ENCODE data around the gene CDCA7. TPM values are rescaled to one million over a fixed set of nuclear protein-coding genes. Genes with fewer than 3 reads are reported as not detected.

The CDCA7 gene
- total RNA-seq, 1 experiment from 2014 or later: 50.3 TPM

- peaks cover 30 to 40% of the 10 kb centered on the region in 2 experiments for H3K4me1 Mint-ChIP-seq
- no peak overlapping the region for H4K5ac ChIP-seq (ENCODE audit: insufficient read length, low read depth, low read length)
- peaks cover 4% of the 10 kb centered on the region; the same call in 1 of the 2 replicates for H3K4me1 ChIP-seq (ENCODE audit: insufficient read depth, low read length)
- no peaks in the 10 kb centered on the region for H3K9me3 ChIP-seq (ENCODE audit: control insufficient read depth, low read depth, low read length)
- H3K23ac ChIP-seq (ENCODE audit: insufficient read length, low read depth, low read length): no peak overlapping the region
- H3K18ac ChIP-seq (ENCODE audit: insufficient read length, low read depth, low read length): no peak overlapping the region
- no peak overlapping the region for H3K56ac ChIP-seq (ENCODE audit: insufficient read length, low read depth, low read length)
- no peak overlapping the region for H3K4ac ChIP-seq (ENCODE audit: low read depth, low read length)
- no peaks in the 10 kb centered on the region for H3K79me2 ChIP-seq (ENCODE audit: insufficient read depth, low read length)
- no peak overlapping the region for H2AK5ac ChIP-seq (ENCODE audit: insufficient read length, low read length)
- no peak overlapping the region for H2BK15ac ChIP-seq (ENCODE audit: low read depth, low read length)
- no peak overlapping the region for H3K4me2 ChIP-seq (ENCODE audit: insufficient read depth, insufficient read length, low read length)
- H3K4me3 Mint-ChIP-seq: no peak overlapping the region
- no peak for DNase-seq
- H3K36me3 Mint-ChIP-seq (ENCODE audit: insufficient read depth in 1 of 3, low read depth in 3 of 3): no peaks in the 10 kb centered on the region
- H3K27ac ChIP-seq (ENCODE audit: insufficient read length, low read depth, low read length): no peak overlapping the region
- no peaks in the 10 kb centered on the region for H3K9me3 Mint-ChIP-seq
- WGBS (ENCODE audit: extremely low coverage, insufficient read length, low lambda C conversion rate): no CpG with 5 or more reads among the region's 5 CpGs
- no peak overlapping the region for H2BK5ac ChIP-seq (ENCODE audit: insufficient read length, low read length)
- H3K27me3 ChIP-seq (ENCODE audit: insufficient read depth, low read length): no peaks in the 10 kb centered on the region
- H3K27ac Mint-ChIP-seq: no peak overlapping the region
- H4K91ac ChIP-seq (ENCODE audit: insufficient read length, low read depth, low read length): no peak overlapping the region
- no peak overlapping the region for H4K8ac ChIP-seq (replicated peaks; ENCODE audit: insufficient read length, low read depth, low read length)
- H2BK12ac ChIP-seq (ENCODE audit: insufficient read length, low read depth, low read length): no peak overlapping the region
- no peak overlapping the region for H3T11ph ChIP-seq (ENCODE audit: low read length)
- TF ChIP-seq CTCF (conservative IDR thresholded peaks at IDR 0.05): no peak
- no peaks in the 10 kb centered on the region for H3K79me1 ChIP-seq (ENCODE audit: insufficient read depth, low read depth, low read length, poor library complexity, severe bottlenecking)
- no peaks in the 10 kb centered on the region for H3K23me2 ChIP-seq (ENCODE audit: insufficient read length, low read depth, low read length, poor library complexity, severe bottlenecking)
- H3K9ac ChIP-seq (ENCODE audit: extremely low read depth, insufficient read length, low read length): no peak overlapping the region
- no peak overlapping the region for H2AFZ ChIP-seq (ENCODE audit: low read length)
- no peaks in the 10 kb centered on the region for H4K20me1 ChIP-seq (ENCODE audit: control insufficient read depth, insufficient read depth, insufficient read length)
- no peak overlapping the region for H3K14ac ChIP-seq (ENCODE audit: insufficient read depth, low read length)
- no peak overlapping the region for H2BK120ac ChIP-seq (ENCODE audit: low read depth, low read length, poor library complexity, severe bottlenecking)
- H3K27me3 Mint-ChIP-seq (ENCODE audit: low read depth): no peaks in the 10 kb centered on the region
- H2BK20ac ChIP-seq (ENCODE audit: low read depth, low read length, poor library complexity, severe bottlenecking): no peak overlapping the region
These were observed 35.4 kb downstream of the CDCA7 start for GRCh38 chr2:173390036-173390435.

Measured in H9 (cell line).